Upper lobe of left lung (tissue), 6 donors: Measurements from ENCODE around the gene HOMER2. TPM values are rescaled to one million over a fixed set of nuclear protein-coding genes. Genes with fewer than 3 reads are reported as not detected.
A peak's percentile ranks its signal among the peaks of the same experiment; 100 is the strongest.

ENCODE experiments used
- ATAC-seq, 2 donors: fragments of 200-7000 bp; cut with Tn5 transposase; one replicate each; pipeline ENCODE4 v1.9.1; 2022; ENCODE audit warnings: mild to moderate bottlenecking in 2 of 2, moderate library complexity in 2 of 2; ENCODE audit not compliant: low FRiP score in 2 of 2
- DNase-seq, 2 donors: peaks; one replicate each; pipeline ENCODE4 v3.0.0-alpha.2; 2019 to 2020
- H3K27ac ChIP-seq, 4 donors: fragments of 200-600 bp; sonication (generic); one replicate each; pipeline ENCODE4 v1.5.1; 2016 to 2019
- H3K27me3 ChIP-seq, 4 donors: fragments of 200-600 bp; sonication (generic); one replicate each; pipeline ENCODE4 v1.5.1; 2017 to 2019
- H3K36me3 ChIP-seq, 4 donors: fragments of 200-600 bp; sonication (generic); one replicate each; pipeline ENCODE4 v1.5.1; 2016 to 2019
- H3K4me1 ChIP-seq, 4 donors: fragments of 200-600 bp; sonication (generic); one replicate each; pipeline ENCODE4 v1.5.1; 2018 to 2019
- H3K4me3 ChIP-seq, 4 donors: fragments of 200-600 bp; sonication (generic); one replicate each; pipeline ENCODE4 v1.5.1; 2017 to 2019; ENCODE audit warnings: mild to moderate bottlenecking in 2 of 4, moderate library complexity in 1 of 4
- H3K9me3 ChIP-seq, 4 donors: fragments of 200-600 bp; sonication (generic); one replicate each; pipeline ENCODE4 v1.5.1; 2018 to 2019
- CTCF ChIP-seq, 6 experiments: fragments of 450-650 bp in 4 of 6; fragments of 200-600 bp in 2 of 6; sonication (generic) in 2 of 6; IDR thresholded peaks; one replicate each; pipeline ENCODE4 v1.5.1; 2016 to 2019; ENCODE audit warnings: antibody characterized with exemption in 6 of 6
- EP300 ChIP-seq, 4 donors: sonication (generic); formaldehyde crosslinking; IDR thresholded peaks; one replicate each; pipeline ENCODE4 v1.5.1; 2017; ENCODE audit warnings: antibody characterized with exemption in 4 of 4, control low read depth in 2 of 4
- POLR2A ChIP-seq, 4 donors: fragments of 450-650 bp; IDR thresholded peaks; one replicate each; pipeline ENCODE4 v1.5.1; 2016 to 2017; ENCODE audit warnings: antibody characterized with exemption in 4 of 4, mild to moderate bottlenecking in 2 of 4
- POLR2AphosphoS5 ChIP-seq, 2 donors: sonication (generic); formaldehyde crosslinking; IDR thresholded peaks; one replicate each; pipeline ENCODE4 v1.5.1; 2017; ENCODE audit warnings: antibody characterized with exemption in 2 of 2
- WGBS, 2 donors: methylation state at CpG; one replicate each; pipeline ENCODE4 v1.1.5; 2017 to 2018; 5-methylcytosine and 5-hydroxymethylcytosine counted together
- total RNA-seq, 6 donors: library from RNA; depleted of rRNA in 4 of 6; stranded (reverse); fragments of >200 nt in 4 of 6; gene quantifications; one replicate each; pipeline versions ENCODE4 v1.1.0 to v1.2.1, GENCODE V29; 2016 to 2021
- donor health status: DM: no; HTN: no; CAD: no; lungs with moderate emphysema.
- donor health status: DM: no; HTN: yes; CAD: no; lungs with severe emphysema.

The HOMER2 gene
- total RNA-seq, 6 donors from 2014 or later, result 11.3 to 76.5 (median 26.5) TPM

GRCh38 chr15:82995076-82995475 lies 42.6 kb upstream of the HOMER2 start:
- no peaks in the 10 kb centered on the region for H3K9me3 ChIP-seq
- H3K27me3 ChIP-seq, result no peaks in the 10 kb centered on the region
- ATAC-seq (no peak), DNase-seq (no peak)
- TF ChIP-seq EP300 (IDR thresholded peaks at IDR 0.05) (no peak), CTCF (IDR thresholded peaks at IDR 0.05) (no peak), POLR2A (IDR thresholded peaks at IDR 0.05) (no peak), POLR2AphosphoS5 (IDR thresholded peaks at IDR 0.05) (no peak)
- no peak overlapping the region for H3K4me3 ChIP-seq
- peaks cover 4 to 13% (median 7%) of the 10 kb centered on the region in 4 donors for H3K36me3 ChIP-seq
- 83 to 92% methylated on average over 2 of the region's 2 CpGs for WGBS, 2 donors
- peaks cover 0 to 6% (median 2%) of the 10 kb centered on the region in 4 donors for H3K4me1 ChIP-seq
- no peak overlapping the region for H3K27ac ChIP-seq

DNA sequence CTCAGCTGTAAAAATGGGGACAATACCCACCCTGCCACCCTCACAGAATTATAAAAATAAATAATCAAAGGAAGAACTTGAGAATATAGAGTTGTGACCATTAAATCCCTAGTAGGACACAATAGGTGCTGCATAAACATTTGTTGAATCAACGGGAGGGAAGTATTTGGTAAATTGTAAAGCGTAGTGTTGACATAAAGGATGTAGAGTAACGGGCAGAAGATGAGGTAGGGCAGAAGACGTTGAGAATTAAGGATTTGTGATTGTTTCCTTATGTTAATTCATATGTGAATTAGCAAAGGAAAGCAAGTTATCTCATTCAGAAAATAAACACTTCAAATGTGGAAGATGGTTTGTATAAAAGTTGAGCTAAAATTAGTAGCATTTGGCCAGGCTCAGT lies 40.6 kb upstream of the HOMER2 start:
- Histone ChIP-seq H3K36me3 (peaks cover 9 to 28% (median 13%) of the 10 kb centered on the region in 4 donors), H3K27ac (no peak overlapping the region), H3K27me3 (no peaks in the 10 kb centered on the region), H3K4me3 (no peak overlapping the region), H3K4me1 (no peaks in the 10 kb centered on the region), H3K9me3 (no peaks in the 10 kb centered on the region)
- WGBS, 2 donors, result 70 to 83% methylated on average over 4 of the region's 4 CpGs
- DNase-seq, result no peak
- no peak for TF ChIP-seq POLR2AphosphoS5 (IDR thresholded peaks at IDR 0.05)
- TF ChIP-seq CTCF (IDR thresholded peaks at IDR 0.05), result no peak
- TF ChIP-seq EP300 (IDR thresholded peaks at IDR 0.05), result no peak
- no peak for TF ChIP-seq POLR2A (IDR thresholded peaks at IDR 0.05)
- no peak for ATAC-seq

- ATAC-seq (no peak), DNase-seq (no peak)
- H3K9me3 ChIP-seq, result no peaks in the 10 kb centered on the region
- H3K4me3 ChIP-seq, result no peak overlapping the region
- H3K4me1 ChIP-seq, result peaks cover 0 to 1% (median 0%) of the 10 kb centered on the region in 4 donors
- WGBS, 2 donors, result 86 to 96% methylated on average over 3 of the region's 3 CpGs
- H3K27ac ChIP-seq, result no peak overlapping the region
- H3K27me3 ChIP-seq, result no peaks in the 10 kb centered on the region
- H3K36me3 ChIP-seq, result peaks cover 9 to 31% (median 13%) of the 10 kb centered on the region in 4 donors
- no peak for TF ChIP-seq CTCF (IDR thresholded peaks at IDR 0.05)
- no peak for TF ChIP-seq POLR2A (IDR thresholded peaks at IDR 0.05)
Observed at GRCh38 chr15:82992436-82992998, 40.0 kb upstream of the HOMER2 start.

- peak overlapping the region; percentile 57 to 87 (median 86) for H3K27ac ChIP-seq
- peaks cover 7 to 27% (median 12%) of the 10 kb centered on the region in 4 donors for H3K36me3 ChIP-seq
- H3K4me1 ChIP-seq, result peaks cover 13 to 17% (median 16%) of the 10 kb centered on the region in 4 donors
- H3K9me3 ChIP-seq, result no peaks in the 10 kb centered on the region
- DNase-seq (no peak), ATAC-seq (peak in 1 of 2 donors; percentile 38)
- no peaks in the 10 kb centered on the region for H3K27me3 ChIP-seq
- peak overlapping the region; percentile 57 to 95 (median 83) for H3K4me3 ChIP-seq
- WGBS, 2 donors, result 0% methylated on average over 10 to 12 of the region's 12 CpGs
- TF ChIP-seq EP300 (IDR thresholded peaks at IDR 0.05) (no peak), POLR2A (IDR thresholded peaks at IDR 0.05) (peak in 1 of 4 donors; percentile 1), CTCF (IDR thresholded peaks at IDR 0.05) (no peak), POLR2AphosphoS5 (IDR thresholded peaks at IDR 0.05) (no peak)
Observed at GRCh38 chr15:82986442-82986780, 33.9 kb upstream of the HOMER2 start.
